ENCODE results near the gene TNIK.
A peak's percentile ranks its signal among the peaks of the same experiment; 100 is the strongest.

TNIK gene

DNA sequence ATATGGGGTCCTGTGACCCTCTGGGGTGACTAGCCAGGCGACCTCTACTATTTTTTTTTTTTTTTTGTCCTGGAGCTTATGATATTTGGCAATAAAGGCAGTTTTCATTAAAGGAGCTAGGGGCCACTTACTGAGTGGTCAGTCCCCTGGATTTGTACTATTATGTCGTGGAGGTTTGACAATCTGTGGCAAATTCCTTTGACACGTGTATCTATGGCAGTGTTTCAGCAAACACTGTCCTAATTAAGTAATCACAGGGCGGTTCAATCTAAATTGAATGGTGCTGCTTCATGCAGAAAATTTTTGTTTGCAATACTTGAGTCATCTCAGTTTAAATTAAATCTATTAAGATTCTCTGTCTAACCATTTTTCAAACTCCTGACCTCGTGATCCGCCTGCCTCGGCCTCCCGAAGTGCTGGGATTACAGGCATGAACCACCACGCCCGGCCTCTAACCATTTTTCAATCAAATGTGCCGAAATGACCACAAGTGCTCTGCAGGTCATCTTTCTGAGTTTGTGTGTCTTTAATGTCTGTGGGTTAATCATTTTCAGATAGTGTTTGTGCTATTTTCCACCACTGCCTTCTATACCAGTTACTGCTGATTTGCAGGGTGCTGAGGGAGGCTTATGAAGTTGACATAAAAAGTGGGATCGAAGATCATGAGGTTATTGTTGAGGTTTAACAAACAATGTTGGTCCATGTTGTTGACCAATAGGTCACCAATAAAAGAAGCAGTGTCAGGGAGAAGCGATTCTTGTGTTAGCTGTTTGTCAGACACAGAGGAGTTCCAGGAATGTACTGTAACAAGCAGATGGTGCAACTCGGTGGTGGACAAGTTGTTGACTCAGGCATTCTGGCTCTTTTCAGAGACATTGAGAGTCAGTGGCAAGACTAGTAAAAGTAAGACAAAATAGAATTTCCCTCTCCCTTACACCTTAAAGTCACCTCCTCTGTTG lies 415.1 kb downstream of the TNIK start:
- DNase-seq (ENCODE audit: low read depth): no peak

- no peak for DNase-seq (ENCODE audit: low read depth)
These were observed 415.8 kb downstream of the TNIK start for GRCh38 chr3:171044384-171044783.

- DNase-seq (ENCODE audit: low read depth): no peak
These were observed 420.5 kb downstream of the TNIK start for GRCh38 chr3:171039674-171040073.

DNA sequence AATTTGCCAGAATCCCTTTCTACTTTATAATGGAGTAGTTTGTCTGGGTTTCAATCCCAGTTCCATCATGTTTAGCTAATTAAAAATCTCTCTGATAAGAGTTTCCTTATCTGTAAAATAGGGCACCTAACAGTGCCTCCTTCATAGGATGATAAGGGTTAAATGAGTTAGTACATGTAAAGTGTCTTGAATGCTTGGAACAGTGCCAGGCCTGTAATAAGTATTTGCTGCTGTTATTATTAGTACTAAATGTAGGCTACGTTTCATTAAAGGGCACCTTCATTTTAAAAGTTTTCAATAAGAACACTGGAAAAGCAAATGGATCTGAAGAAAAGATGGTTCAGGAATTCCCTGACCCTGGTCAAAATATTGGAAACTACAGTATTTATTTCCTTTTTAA lies 421.9 kb downstream of the TNIK start:
- no peak for DNase-seq (ENCODE audit: low read depth)

DNA sequence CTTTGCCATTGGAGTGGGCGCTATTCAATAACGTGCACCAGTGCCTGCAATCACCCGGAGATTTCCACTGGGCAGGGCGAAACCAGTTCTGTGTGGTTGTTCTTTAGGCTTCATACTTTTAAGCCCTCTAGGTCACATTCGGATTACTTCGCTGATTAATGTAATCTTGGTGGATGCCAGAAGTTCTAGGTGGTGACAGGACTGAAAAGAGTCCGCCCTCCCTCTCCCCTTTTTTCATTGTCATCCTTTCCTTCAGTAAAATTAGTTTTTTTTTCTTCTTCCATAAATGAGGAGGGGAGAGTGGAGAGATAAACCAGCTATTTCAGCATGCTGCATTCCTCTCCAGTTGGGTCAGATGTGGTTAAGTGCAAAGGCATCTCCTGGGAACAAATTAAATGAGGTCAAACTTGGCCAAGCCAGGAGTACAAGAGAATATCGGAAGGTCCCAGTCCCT lies 431.4 kb downstream of the TNIK start:
- DNase-seq (ENCODE audit: low read depth): no peak

GRCh38 chr3:171028025-171028778 lies 432.0 kb downstream of the TNIK start:
- DNase-seq (ENCODE audit: low read depth): peak; percentile 2

- DNase-seq (ENCODE audit: low read depth): no peak
These were observed 433.5 kb downstream of the TNIK start, which contains the start of gene SLC2A2 for GRCh38 chr3:171026597-171027293. Gene SLC2A2, minus strand, starts transcription at chr3:171026720. Its CDS starts 50 bp downstream, at chr3:171026670.

GRCh38 chr3:171023566-171023965 lies 436.6 kb downstream of the TNIK start:
- no peak for DNase-seq (ENCODE audit: low read depth)

GRCh38 chr3:171021377-171021776 lies 438.8 kb downstream of the TNIK start:
- no peak for DNase-seq (ENCODE audit: low read depth)

- DNase-seq (ENCODE audit: low read depth): no peak
These were observed 441.9 kb downstream of the TNIK start for GRCh38 chr3:171018156-171018935.

DNA sequence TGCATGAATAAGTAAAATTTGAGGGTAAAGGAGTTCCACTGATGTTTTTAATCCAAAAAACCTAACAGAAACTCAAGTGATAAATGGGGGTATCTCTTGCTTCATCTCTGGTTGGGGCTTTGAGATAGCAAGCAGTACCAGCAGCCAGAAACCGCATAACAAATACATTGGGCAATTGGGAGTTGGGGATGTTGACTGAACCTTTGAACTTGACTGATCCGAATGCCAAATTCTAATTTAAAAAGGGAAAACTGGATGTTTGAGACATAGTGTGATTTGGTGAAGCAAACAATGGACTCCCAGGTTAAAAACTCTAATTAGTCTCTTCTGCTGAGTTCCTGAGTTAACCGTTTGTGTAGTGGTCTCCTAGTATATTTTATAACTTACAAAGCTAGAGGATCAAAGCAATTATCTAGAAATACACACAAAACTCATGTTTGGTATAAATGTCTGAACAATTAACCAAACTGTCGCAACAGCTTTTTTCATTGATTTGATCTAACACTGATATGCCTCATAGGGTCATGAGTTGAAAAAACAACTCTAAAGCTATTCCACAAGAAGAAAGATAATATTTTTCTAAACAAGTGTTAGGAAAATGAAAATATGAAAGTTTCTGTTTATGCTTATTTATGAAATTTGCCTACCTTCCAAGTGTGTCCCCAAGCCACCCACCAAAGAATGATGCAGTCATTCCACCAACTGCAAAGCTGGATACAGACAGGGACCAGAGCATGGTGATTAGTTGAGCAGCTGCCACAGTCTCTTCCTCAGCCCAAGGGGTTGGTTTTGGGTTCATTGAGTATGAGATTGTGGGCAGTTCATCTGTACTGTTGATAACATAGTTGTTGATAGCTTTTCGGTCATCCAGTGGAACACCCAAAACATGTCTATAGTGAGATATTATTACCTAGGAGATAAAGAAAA lies 446.1 kb downstream of the TNIK start:
- no peak for DNase-seq (ENCODE audit: low read depth)

- no peak for DNase-seq (ENCODE audit: low read depth)
These were observed 448.3 kb downstream of the TNIK start for GRCh38 chr3:171011873-171012336.
